GM23338 (cell line): ENCODE measurements around the gene NENF. TPM values are rescaled to one million over a fixed set of nuclear protein-coding genes. Genes with fewer than 3 reads are reported as not detected.
A peak's percentile ranks its signal among the peaks of the same experiment; 100 is the strongest.

Source experiments
- ATAC-seq: fragments of 200-7000 bp; cut with Tn5 transposase; 3 replicates; pipeline ENCODE4 v1.9.1; 2020
- DNase-seq: peaks from one replicate; pipeline ENCODE4 v3.0.0-alpha.2; 2015; ENCODE audit warnings: low spot score
- H2AFZ ChIP-seq: fragments of 200-600 bp; sonication (generic); 2 replicates; pipeline ENCODE4 v1.8.0; 2016; ENCODE audit warnings: antibody characterized with exemption, mild to moderate bottlenecking, moderate library complexity
- H3F3A ChIP-seq: fragments of 200-600 bp; sonication (generic); replicated peaks from 2 replicates; pipeline ENCODE4 v1.8.0; 2017; ENCODE audit warnings: antibody characterized with exemption, mixed run types, low read depth
- H3K27ac ChIP-seq: fragments of 200-600 bp; sonication (generic); 2 replicates; pipeline ENCODE4 v1.6.1; 2016; ENCODE audit warnings: low read depth
- H3K27me3 ChIP-seq: fragments of 200-600 bp; sonication (generic); 2 replicates; pipeline ENCODE4 v1.8.0; 2016; ENCODE audit warnings: mild to moderate bottlenecking, mixed run types, moderate library complexity; ENCODE audit not compliant: insufficient read depth
- H3K36me3 ChIP-seq: fragments of 200-600 bp; sonication (generic); 2 replicates; pipeline ENCODE4 v1.8.0; 2016; ENCODE audit warnings: mild to moderate bottlenecking; ENCODE audit not compliant: insufficient read depth
- H3K4me1 ChIP-seq: fragments of 200-600 bp; sonication (generic); 2 replicates; pipeline ENCODE4 v1.8.0; 2016; ENCODE audit warnings: mild to moderate bottlenecking, moderate library complexity; ENCODE audit not compliant: insufficient read depth
- H3K4me2 ChIP-seq: fragments of 200-600 bp; sonication (generic); 2 replicates; pipeline ENCODE4 v1.7.1; 2017; ENCODE audit warnings: mixed run types
- H3K4me3 ChIP-seq: fragments of 200-600 bp; sonication (generic); 2 replicates; pipeline ENCODE4 v1.6.1; 2016; ENCODE audit warnings: mixed run types
- H3K79me2 ChIP-seq: fragments of 200-600 bp; sonication (generic); replicated peaks from 2 replicates; pipeline ENCODE4 v1.8.0; 2017; ENCODE audit warnings: mild to moderate bottlenecking; ENCODE audit not compliant: insufficient read depth
- H3K9me2 ChIP-seq: fragments of 200-600 bp; sonication (generic); 2 replicates; pipeline ENCODE4 v1.8.0; 2017; ENCODE audit not compliant: insufficient read depth
- H4K20me1 ChIP-seq: fragments of 200-600 bp; sonication (generic); replicated peaks from 2 replicates; pipeline ENCODE4 v1.8.0; 2017; ENCODE audit warnings: mild to moderate bottlenecking; ENCODE audit not compliant: insufficient read depth
- H3K27ac Mint-ChIP-seq: 2 replicates; pipeline ENCODE4 v1.8.0; 2020; ENCODE audit warnings: inconsistent platforms, mild to moderate bottlenecking, moderate library complexity, mixed read lengths
- H3K27me3 Mint-ChIP-seq: 3 replicates; pipeline ENCODE4 v1.8.0; 2022; ENCODE audit warnings: low read depth, mild to moderate bottlenecking, moderate library complexity, mixed read lengths, inconsistent platforms; ENCODE audit not compliant: insufficient read depth, poor library complexity
- H3K36me3 Mint-ChIP-seq: 3 replicates; pipeline ENCODE4 v1.8.0; 2021; ENCODE audit warnings: low read depth, mild to moderate bottlenecking, inconsistent platforms, moderate library complexity, mixed read lengths
- H3K4me1 Mint-ChIP-seq: 3 replicates; pipeline ENCODE4 v1.8.0; 2020; ENCODE audit warnings: mild to moderate bottlenecking, inconsistent platforms, mixed read lengths
- H3K4me3 Mint-ChIP-seq: 3 replicates; pipeline ENCODE4 v1.8.0; 2021; ENCODE audit warnings: moderate library complexity, mild to moderate bottlenecking, inconsistent platforms, mixed read lengths
- H3K9me3 Mint-ChIP-seq: 3 replicates; pipeline ENCODE4 v1.8.0; 2020; ENCODE audit warnings: moderate library complexity, mild to moderate bottlenecking, inconsistent platforms, mixed read lengths
- CREB1 ChIP-seq: fragments of 250-450 bp; sonication (Bioruptor Pico); IDR thresholded peaks from 2 replicates; pipeline ENCODE4 v1.5.0; 2020; ENCODE audit warnings: low read depth, mild to moderate bottlenecking, moderate library complexity
- CTCF ChIP-seq, 2 experiments: fragments of 200-600 bp in 1 of 2; sonication (generic) in 1 of 2; conservative IDR thresholded peaks; 2 replicates each; pipeline versions ENCODE4 v1.5.1 to v1.6.1; 2016 to 2017; ENCODE audit warnings: antibody characterized with exemption in 2 of 2, low read depth in 2 of 2, mild to moderate bottlenecking in 2 of 2, moderate library complexity in 1 of 2
- EZH2 ChIP-seq: fragments of 200-600 bp; sonication (generic); IDR thresholded peaks from one replicate; pipeline ENCODE4 v1.8.0; 2017; ENCODE audit warnings: antibody characterized with exemption, mild to moderate bottlenecking, low read depth; ENCODE audit not compliant: unreplicated experiment
- EZH2phosphoT487 ChIP-seq: fragments of 200-600 bp; sonication (generic); IDR thresholded peaks from one replicate; pipeline ENCODE4 v1.8.1; 2018; ENCODE audit warnings: antibody characterized with exemption; ENCODE audit not compliant: unreplicated experiment
- NANOG ChIP-seq: IDR thresholded peaks from 2 replicates; pipeline ENCODE4 v1.6.1; 2016; ENCODE audit warnings: antibody characterized with exemption, borderline replicate concordance
- POLR2AphosphoS5 ChIP-seq: IDR thresholded peaks from 2 replicates; pipeline ENCODE4 v1.6.1; 2016; ENCODE audit warnings: antibody characterized with exemption, low read depth
- STAT1 ChIP-seq: IDR thresholded peaks from one replicate; pipeline ENCODE4 v1.6.1; 2016; ENCODE audit warnings: antibody characterized with exemption; ENCODE audit not compliant: unreplicated experiment
- ZNF114 ChIP-seq: fragments of 250-450 bp; sonication (Bioruptor Pico); IDR thresholded peaks from 2 replicates; pipeline ENCODE4 v1.5.0; 2020; ENCODE audit warnings: mild to moderate bottlenecking, moderate library complexity
- ZNF331 ChIP-seq: fragments of 250-450 bp; sonication (Bioruptor Pico); IDR thresholded peaks from 2 replicates; pipeline ENCODE4 v1.5.0; 2020; ENCODE audit warnings: low read depth, mild to moderate bottlenecking, moderate library complexity
- long read RNA-seq: library from polyadenylated mRNA; unstranded; transcript quantifications from one replicate; pipeline ENCODE4 v2.0.0, GENCODE V29; 2020; ENCODE audit not compliant: unreplicated experiment
- polyA plus RNA-seq: library from polyadenylated mRNA; unstranded; fragments of >200 nt; fragmentation: Nextera tagmentation; extraction: Ambion mirVana; gene quantifications from 2 replicates; pipeline ENCODE4 v1.2.1, GENCODE V29; 2016
- total RNA-seq: library from RNA; depleted of rRNA; stranded (reverse); fragments of >200 nt; shearing (Covaris generic); gene quantifications from 2 replicates; pipeline ENCODE4 v1.2.3, GENCODE V29; 2014; rRNA removed
- TF ChIP-seq, protein P1 (sequence below): IDR thresholded peaks from 2 replicates; pipeline ENCODE4 v1.6.1; 2016; ENCODE audit warnings: antibody characterized with exemption

Gene NENF
- 22.0 and 27.6 TPM in 2 replicates for total RNA-seq
- 58.8 and 60.7 TPM in 2 replicates for polyA plus RNA-seq
- long read RNA-seq, transcript NENF-201 (4 exons, 949 nt) = major isoform, 37 of 41 reads
- long read RNA-seq, partial matches to known transcripts = 2 of 41 reads
- long read RNA-seq, other reads (novel, unspliced or antisense) = 0 of 41 reads

DNA sequence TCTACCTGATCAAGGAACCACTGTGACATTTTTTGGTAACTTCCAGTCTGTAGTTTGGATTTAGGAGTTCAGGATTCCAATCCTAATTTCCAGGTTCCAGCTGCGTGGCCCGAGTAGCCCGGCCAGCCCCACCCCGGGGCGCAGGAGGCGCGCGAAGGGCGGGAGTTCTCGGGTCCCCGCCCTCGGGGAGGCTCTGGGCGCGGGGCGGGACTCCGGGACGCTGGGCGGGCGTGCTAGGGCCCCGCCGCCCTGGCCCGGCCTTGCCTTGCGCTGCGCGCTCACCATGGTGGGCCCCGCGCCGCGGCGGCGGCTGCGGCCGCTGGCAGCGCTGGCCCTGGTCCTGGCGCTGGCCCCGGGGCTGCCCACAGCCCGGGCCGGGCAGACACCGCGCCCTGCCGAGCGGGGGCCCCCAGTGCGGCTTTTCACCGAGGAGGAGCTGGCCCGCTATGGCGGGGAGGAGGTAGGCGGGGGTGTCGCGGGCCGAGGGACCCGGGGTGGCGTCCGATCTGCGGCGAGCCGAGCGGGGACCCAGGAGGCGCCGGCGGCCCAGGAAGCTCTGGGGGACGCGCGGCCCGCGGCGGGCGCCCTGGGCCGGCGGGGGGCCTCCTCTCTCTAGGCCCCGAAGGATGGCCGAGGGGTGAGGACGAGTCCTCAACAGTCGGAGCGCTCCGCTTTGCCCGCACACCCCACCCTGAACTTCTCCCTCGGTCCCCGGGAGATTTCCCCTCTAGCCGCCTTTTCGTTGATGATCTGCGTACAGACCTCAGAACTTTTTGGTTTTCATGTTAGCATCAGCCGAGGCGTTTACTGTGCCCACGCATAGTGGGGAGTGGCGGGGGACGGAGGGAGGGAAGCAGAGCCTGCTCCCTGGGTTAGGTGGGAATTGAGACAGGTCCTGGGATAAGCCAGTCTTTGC lies at the start of gene NENF:
Gene NENF (plus strand): TSS at position 260 of the 916 bp plus-strand sequence. CDS start 24 bp downstream, at position 284.
- Histone ChIP-seq H3K36me3 (no peaks in the 10 kb centered on the region), H3K27me3 (peaks cover 12% of the 10 kb centered on the region), H3F3A (no peaks in the 10 kb centered on the region), H3K4me3 (peak within 1 kb of the TSS; percentile 82), H3K79me2 (no peaks in the 10 kb centered on the region), H4K20me1 (0 out of 2 replicates have a peak, but pooled peaks cover 4% of the 10 kb centered on the region), H2AFZ (peak within 1 kb of the TSS; percentile 96; the same call in 1 of the 2 replicates), H3K4me2 (peak within 1 kb of the TSS; percentile 90), H3K9me2 (no peaks in the 10 kb centered on the region), H3K27ac (no peak within 1 kb of the TSS), H3K4me1 (peaks cover 16% of the 10 kb centered on the region; the same call in 1 of the 2 replicates)
- peak within 1 kb of the TSS; percentile 78 for H3K4me3 Mint-ChIP-seq
- H3K27me3 Mint-ChIP-seq = peaks cover 8% of the 10 kb centered on the region
- no peaks in the 10 kb centered on the region for H3K9me3 Mint-ChIP-seq
- H3K36me3 Mint-ChIP-seq = no peaks in the 10 kb centered on the region
- H3K27ac Mint-ChIP-seq = no peak within 1 kb of the TSS
- ATAC-seq = peak; percentile 94
- peak; percentile 87 for DNase-seq
- TF ChIP-seq CTCF (conservative IDR thresholded peaks at IDR 0.05; ENCODE audit: low read depth in 2 of 2) (no peak), POLR2AphosphoS5 (peak; percentile 26)
- peaks cover 18% of the 10 kb centered on the region for H3K4me1 Mint-ChIP-seq

- no peaks in the 10 kb centered on the region for H3K4me1 ChIP-seq
- H3F3A ChIP-seq = no peaks in the 10 kb centered on the region
- no peak overlapping the region for H3K4me2 ChIP-seq
- no peak overlapping the region for H3K27ac ChIP-seq
- peaks cover 80% of the 10 kb centered on the region for H3K36me3 Mint-ChIP-seq
- H3K36me3 ChIP-seq = peaks cover 34% of the 10 kb centered on the region
- TF ChIP-seq EZH2phosphoT487 = no peak
- no peak for TF ChIP-seq ZNF114 (CRISPR knock-in tag)
- TF ChIP-seq STAT1 = no peak
- TF ChIP-seq CREB1 (CRISPR knock-in tag) = no peak
- TF ChIP-seq, protein P1, sequence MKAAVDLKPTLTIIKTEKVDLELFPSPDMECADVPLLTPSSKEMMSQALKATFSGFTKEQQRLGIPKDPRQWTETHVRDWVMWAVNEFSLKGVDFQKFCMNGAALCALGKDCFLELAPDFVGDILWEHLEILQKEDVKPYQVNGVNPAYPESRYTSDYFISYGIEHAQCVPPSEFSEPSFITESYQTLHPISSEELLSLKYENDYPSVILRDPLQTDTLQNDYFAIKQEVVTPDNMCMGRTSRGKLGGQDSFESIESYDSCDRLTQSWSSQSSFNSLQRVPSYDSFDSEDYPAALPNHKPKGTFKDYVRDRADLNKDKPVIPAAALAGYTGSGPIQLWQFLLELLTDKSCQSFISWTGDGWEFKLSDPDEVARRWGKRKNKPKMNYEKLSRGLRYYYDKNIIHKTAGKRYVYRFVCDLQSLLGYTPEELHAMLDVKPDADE = no peak
- TF ChIP-seq EZH2 = no peak
- TF ChIP-seq POLR2AphosphoS5 = no peak
- no peak for TF ChIP-seq NANOG
- no peak for TF ChIP-seq ZNF331 (CRISPR knock-in tag)
- DNase-seq = no peak
- H3K4me3 ChIP-seq = no peak overlapping the region
- no peak overlapping the region for H2AFZ ChIP-seq
- no peaks in the 10 kb centered on the region for H3K9me2 ChIP-seq
- H3K4me3 Mint-ChIP-seq = no peak overlapping the region
- H4K20me1 ChIP-seq = no peaks in the 10 kb centered on the region
- peaks cover 28% of the 10 kb centered on the region for H3K9me3 Mint-ChIP-seq
- no peak overlapping the region for H3K27ac Mint-ChIP-seq
- peaks cover 12% of the 10 kb centered on the region for H3K27me3 Mint-ChIP-seq
- peaks cover 24% of the 10 kb centered on the region for H3K79me2 ChIP-seq
- no peak for ATAC-seq
- H3K4me1 Mint-ChIP-seq = peaks cover 6% of the 10 kb centered on the region; the same call in 2 of the 3 replicates
- no peaks in the 10 kb centered on the region for H3K27me3 ChIP-seq
Observed at GRCh38 chr1:212386029-212386428, 46.7 kb upstream of the NENF start.
